HG02678 (cell line): ENCODE results near the gene LPCAT2.

Experiments used
- ATAC-seq: cut with Tn5 transposase; IDR thresholded peaks from one replicate; pipeline ENCODE4 v1.9.1; 2021; ENCODE audit warnings: mild to moderate bottlenecking, moderate library complexity; ENCODE audit not compliant: unreplicated experiment

The LPCAT2 gene

DNA sequence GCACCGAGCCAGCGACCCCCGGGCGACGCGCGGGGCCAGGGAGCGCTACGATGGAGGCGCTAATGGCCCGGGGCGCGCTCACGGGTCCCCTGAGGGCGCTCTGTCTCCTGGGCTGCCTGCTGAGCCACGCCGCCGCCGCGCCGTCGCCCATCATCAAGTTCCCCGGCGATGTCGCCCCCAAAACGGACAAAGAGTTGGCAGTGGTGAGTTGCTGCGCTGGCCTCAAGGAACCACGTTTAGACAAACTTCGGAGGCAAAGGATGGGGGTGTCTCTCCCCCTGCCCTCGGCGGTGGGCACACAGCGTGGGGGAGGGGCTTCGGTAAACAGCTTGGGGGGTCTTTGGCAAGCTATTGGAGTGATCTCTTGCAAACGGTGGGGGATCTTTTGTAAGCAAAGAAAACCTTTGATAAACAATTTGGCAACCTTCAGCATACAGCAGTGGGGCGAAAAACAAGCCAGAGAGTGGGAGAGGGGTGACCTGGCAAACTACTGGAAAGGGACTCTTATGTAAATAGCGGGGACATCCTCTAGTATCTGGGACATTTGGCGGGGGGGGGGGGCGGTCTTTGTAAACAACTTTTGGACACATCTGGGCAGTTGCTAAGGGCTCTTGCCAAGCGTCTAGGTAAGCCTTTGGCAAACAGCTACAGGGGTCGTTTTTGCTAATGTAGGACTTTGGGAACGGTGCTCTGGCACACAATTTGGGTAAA, 29.3 kb upstream of the LPCAT2 start:
- no peak for ATAC-seq

DNA sequence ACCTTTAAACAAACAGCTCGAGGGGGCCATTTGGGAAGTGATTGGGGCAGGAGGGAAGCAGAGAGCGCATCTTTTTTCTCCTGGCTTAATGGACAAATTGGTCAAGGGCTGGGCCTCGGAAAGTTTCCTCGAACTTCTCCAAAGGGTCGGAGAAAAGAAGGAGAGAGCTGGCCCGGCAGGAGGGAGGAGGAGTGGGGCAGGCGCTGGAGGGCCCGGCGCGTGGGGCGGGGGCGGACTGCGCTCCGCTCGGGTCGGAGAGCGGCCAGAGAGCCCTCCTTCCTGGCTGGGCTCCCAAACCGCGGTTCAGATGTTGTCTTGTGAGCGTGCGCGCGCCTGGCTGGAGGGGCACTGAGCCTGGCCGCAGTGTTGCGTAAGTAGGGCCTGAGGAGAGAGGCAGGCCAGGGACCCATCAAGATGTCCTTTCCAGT, 28.6 kb upstream of the LPCAT2 start:
- ATAC-seq, result no peak

DNA sequence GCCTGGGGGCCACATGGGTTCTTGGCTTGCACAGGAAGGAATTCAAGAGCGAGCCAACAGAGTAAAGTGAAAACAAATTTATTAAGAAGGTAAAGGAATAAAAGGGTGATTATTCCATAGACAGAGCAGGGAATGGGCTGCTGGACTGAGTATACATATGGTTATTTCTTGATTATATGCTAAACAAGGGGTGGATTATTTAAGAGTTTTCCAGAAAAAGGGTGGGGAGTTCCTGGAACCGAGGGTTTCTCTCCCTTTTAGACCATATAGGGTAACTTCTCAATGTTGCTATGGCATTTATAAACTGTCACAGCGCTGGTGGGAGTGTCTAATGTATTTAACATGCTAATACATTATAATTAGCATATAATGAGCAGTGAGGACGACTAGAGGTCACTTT, 27.8 kb upstream of the LPCAT2 start:
- no peak for ATAC-seq

DNA sequence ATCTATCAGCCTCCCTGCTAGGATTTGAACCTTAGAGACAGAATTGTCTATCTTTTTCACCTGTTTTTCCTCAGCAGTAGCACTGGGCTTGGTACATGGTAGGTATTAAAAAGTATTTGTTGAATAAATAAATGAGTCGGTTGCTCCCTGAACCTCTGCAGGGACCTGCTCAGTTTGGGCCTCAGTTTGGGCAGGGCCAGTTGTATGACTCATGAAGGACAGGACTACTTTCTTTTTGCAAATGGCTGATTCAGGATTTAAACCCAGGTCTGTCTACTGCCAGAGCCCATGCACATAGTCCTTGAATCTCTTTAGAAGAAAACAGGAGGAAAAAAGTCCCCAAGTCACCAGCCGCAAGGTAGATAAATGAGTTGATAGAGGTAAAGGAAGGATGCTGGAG, 26.8 kb upstream of the LPCAT2 start:
- no peak for ATAC-seq

DNA sequence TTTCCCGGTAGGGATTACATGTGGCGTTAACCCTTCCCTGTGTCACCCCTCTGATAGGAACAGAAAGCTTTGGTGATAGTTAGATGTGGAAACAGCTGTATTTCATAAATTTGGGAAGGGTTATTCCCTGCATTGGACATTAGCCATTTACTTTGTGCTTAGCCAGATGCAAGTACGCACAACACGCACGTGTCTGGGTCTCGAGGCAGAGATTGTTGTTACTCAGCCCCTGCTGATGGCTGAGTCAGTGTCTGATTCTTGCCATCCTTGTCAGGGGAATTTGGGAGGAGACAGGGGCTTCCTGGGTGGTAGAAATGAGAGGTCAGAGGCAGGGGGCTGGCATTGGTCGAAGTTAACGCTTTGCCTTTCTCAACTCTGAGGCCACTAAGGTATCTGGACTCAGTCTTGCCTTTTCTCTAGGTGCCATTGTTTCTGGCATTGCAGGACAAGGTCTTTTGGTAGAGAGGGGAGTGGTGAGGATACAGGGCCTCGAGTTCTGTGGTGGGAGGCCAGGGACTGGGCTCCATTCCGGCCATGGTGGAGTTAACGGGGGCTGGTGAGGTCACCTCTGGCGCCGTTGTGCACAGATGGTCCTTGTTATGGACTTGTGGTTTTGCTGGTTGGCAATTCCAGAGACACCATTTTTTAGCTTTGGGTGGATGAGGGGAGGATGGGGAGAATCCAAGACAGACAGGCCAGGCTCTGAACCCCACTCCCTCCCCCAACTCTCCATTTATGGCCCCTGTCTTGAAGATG, 21.6 kb upstream of the LPCAT2 start:
- no peak for ATAC-seq

DNA sequence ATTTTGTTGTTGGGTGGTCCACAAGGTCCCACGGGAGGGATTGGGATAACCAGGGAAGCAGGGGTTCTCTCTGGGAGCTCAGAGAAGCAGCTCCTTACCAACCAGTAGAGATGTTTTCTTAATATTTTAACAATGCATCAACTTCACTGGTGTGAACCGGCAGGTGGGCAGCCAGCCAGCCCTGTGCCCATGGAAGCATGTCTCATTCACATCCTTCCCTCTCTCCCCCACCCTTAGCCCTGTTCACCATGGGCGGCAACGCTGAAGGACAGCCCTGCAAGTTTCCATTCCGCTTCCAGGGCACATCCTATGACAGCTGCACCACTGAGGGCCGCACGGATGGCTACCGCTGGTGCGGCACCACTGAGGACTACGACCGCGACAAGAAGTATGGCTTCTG, 20.6 kb upstream of the LPCAT2 start:
- ATAC-seq, result no peak

DNA sequence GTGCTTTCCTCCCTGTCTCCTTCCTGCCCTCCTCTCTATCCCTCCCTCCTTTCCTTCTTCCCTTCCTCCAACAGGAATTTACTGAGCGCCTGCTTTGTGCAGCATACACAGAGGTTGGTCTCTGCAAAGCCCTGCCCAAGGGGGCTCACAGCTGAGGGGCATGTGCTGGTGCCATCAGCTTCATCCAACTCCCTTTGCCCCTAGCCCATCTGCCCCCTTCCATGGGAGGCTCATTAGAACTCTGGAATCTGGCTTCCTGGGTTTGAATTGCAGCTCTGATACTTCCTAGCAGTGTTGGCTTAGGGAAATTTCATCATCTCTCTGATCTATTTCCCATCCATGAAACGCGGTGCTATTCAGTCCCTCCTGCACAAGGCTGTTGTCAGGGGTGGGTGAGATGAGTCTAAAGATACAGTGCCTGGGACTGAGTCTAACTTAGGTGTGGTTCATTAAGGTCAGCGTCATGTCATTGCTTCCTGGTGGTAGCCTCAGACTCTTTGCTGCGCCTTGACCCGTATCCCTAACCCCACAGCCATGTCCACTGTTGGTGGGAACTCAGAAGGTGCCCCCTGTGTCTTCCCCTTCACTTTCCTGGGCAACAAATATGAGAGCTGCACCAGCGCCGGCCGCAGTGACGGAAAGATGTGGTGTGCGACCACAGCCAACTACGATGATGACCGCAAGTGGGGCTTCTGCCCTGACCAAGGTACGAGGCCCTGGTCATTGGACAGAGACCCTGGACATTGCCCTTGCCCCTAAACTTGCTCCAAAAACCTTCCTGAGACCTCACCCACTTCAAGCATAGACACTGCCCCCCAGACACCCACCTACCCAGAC, 19.5 kb upstream of the LPCAT2 start:
- no peak for ATAC-seq

DNA sequence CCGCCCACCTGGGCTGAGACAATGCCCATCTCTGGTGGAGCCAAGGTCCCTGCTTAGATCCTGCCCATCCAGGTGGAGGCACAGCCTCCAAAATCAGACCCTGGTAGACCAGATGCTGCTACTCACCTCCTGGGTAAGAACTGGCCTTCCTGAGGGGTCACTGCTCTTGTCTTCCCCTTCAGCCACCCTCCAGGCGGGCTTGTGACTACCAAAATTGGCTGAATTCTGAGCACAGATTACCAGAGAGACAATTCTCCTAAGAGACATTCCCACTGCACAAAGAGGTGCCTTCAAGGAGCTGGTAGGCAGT, 19.0 kb upstream of the LPCAT2 start:
- ATAC-seq, result no peak

DNA sequence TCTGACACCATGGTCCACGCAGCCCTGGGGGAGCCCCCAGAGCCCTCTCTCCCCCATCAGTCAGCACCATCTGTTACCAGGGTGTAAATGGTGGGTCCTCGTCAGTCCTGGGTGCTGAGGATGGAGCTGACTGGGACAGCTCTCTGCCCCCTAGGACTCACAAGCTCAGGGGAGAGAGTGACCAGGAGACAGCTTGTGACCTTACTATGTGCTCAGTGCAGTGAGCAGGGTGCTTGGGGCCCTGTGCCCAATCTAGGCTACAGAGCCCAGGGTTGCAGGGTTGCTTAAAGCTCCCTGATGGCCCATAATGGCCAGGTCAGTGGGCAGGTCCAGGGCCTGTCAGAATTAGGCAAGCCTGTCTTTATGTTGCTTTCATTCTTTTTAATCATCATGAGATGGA, 18.6 kb upstream of the LPCAT2 start:
- no peak for ATAC-seq

DNA sequence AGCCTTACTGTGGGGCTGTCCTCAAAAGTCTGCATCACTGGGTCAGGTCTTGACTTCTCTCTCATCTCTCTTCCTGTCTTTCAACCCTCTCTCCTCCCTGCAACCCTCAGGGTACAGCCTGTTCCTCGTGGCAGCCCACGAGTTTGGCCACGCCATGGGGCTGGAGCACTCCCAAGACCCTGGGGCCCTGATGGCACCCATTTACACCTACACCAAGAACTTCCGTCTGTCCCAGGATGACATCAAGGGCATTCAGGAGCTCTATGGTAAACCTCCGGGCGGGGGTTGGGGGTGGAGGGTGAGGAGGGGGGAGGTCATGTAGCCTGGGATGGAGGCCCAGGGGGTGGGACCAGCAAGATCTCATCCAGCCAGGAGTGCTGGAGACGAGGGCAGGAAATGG, 17.2 kb upstream of the LPCAT2 start:
- ATAC-seq, result no peak

DNA sequence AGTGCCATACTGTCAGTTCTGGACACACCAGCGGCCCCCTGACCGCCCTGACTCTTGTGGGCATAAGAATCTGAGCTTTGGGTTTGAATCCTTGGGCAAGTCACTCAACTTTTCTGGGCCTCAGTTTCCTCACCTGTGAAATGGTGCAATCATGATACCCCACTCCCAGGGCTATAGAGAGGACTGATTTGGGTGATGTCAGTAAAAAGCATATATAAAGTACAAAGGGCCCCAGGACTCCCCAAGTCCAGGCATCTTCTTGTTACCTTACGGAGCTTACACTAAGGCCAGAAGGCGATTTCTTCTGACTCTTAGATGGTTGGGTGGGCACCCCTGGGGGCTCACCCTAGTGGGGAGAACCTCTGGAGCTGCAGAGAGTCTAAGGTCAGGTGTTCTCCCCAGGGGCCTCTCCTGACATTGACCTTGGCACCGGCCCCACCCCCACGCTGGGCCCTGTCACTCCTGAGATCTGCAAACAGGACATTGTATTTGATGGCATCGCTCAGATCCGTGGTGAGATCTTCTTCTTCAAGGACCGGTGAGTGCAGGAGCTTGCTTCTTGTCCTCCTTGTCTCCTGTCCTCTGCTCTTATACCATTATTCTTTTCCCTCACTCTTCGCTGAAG, 16.0 kb upstream of the LPCAT2 start:
- no peak for ATAC-seq

DNA sequence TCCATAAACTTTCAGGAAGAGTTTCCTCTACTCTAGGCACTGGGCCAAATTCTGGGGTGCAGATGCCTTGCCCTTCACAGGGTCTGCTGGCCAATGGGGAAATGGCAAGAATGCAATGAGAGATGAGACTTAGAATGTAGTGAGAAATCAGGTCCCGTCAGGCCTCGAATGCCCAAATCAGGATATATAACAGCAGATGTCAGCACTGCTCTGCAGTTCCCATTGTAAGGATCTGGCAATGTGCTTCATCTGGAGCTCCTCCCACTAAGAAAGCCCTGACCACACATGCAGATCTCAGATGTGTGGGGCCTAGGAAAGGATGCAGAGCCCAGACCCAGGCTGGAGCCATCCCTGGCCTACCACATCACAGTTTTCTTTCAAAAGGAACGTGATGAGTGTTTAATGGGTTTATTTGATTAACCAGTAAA, 13.9 kb upstream of the LPCAT2 start:
- no peak for ATAC-seq

DNA sequence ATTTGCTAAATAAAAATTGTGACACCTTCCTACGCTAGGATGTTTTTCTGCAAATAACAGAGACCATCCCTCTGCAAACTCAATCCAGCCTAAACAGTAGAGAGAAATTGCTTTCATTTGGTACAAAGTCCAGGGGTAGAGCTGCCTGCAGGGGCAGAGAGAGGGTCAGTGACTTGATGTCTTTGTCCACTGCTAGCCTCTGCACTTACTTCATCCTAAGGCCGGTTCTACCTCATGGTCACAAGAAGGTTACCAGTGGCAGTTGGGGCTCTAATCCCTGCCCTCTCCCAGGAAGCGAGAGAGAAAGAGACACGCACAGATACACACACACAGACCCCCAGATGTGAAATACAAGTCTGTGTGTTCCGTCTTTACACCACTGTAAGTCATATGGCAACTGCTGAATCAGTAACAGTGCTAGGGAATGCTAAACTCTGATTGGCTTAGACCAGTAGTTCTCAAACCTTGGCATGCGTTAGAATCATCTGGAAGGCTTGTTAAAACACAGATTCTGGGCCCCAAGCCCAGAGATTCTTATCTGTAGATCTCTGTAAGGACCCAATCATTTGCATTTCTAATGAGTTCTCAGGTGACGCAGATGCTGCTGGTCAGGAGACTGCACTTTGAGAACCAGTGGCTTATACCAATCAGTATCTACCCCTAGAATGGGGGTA, 13.1 kb upstream of the LPCAT2 start:
- ATAC-seq, result no peak

DNA sequence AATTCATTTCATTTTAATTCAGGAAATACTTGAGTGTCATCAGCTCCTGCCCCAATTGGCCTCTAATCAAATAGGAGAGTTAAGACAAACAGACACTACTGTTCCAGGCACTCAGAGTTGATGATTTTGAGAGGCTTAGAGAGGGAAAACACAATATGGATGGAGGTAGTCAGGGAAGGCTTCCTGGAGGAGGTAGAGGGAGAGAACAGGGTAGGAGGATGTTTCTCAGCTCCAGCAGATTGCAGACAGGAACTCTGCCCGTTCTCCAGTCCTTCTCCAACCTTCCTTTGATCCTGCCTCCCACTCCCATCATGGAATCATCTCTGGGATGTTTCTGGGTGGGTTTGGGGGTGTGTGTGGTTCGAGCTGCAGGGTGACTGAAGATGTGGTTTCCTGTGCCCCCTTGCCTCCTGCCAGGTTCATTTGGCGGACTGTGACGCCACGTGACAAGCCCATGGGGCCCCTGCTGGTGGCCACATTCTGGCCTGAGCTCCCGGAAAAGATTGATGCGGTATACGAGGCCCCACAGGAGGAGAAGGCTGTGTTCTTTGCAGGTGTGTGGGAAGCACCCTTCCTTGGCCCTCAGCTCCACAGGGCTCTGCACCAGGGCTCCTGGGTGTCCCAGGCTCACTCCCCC, 12.2 kb upstream of the LPCAT2 start:
- no peak for ATAC-seq

DNA sequence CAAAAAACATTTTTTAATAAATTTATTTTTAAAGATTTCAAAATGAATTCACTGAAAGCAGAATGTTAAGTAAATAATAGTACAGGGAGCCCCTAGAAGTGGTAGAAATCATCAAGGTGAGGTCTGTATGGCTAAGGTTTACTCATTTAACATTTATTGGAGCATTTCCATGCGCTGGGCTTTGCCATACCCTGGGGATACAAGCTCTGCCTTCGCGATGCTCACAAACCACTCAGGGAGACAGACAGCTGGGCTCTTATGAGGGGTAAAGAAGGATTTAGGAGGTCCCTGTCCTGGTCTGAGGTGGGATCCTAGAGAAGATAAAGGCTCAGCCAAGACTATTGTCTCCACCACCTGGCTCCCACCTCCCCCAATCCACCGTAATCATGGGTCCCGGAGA, 11.3 kb upstream of the LPCAT2 start:
- ATAC-seq, result no peak

DNA sequence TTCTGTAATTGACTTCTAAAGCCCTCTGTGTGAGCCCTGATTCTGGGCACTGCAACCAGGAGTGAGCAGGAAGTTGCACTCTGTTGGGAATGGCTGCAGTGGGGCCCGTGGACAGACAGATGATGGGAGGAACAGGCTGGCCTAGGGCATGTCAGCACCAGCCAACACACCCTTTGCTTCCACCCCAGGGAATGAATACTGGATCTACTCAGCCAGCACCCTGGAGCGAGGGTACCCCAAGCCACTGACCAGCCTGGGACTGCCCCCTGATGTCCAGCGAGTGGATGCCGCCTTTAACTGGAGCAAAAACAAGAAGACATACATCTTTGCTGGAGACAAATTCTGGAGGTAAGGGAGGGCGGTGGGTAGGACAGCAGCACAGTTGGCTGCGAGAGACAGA, 10.8 kb upstream of the LPCAT2 start:
- no peak for ATAC-seq

DNA sequence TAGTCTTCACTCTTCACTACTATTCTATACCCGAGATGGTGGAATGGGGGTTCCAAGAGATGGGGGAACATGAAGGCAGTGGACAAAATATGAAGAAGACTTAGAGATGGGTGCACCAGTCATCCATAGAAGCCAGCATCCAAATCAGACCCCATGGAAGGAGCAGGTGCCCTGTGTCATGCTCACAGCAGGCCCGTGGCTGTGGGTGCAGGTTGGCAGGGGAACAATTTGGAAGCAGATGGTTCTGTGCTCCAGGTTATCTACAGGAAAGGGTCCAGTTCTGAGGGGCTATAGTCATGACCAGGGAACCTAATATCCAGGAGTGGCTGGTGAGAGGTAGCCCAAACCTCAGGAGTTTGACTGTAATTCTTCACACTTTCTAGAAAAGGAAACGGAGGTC, 9.6 kb upstream of the LPCAT2 start:
- ATAC-seq, result no peak

DNA sequence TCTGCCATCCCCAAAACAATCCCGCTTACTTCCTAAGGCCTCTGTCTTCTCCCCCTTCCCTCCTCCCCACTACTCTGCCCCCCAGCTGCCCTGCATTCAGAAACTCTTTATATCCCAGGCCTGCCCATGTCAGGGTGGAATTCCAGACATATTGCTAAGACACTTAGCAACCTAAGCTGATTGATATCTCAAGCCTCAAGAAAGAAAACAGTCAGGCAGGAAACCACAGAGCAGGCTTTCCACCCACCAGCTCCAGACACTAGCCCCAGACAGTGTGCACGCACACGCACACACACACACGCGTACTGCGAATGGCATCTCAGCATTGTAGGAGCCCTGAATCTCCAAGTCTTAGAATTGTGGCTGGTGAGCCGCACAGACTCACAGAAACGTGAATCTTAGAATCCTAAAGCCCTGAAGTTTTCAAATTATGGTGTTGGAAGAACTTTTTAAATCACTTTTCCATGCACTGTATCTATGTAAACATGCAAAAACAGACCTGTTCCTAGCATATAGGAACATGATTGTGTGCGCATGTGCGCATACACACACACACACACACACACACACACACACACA, 8.8 kb upstream of the LPCAT2 start:
- no peak for ATAC-seq

DNA sequence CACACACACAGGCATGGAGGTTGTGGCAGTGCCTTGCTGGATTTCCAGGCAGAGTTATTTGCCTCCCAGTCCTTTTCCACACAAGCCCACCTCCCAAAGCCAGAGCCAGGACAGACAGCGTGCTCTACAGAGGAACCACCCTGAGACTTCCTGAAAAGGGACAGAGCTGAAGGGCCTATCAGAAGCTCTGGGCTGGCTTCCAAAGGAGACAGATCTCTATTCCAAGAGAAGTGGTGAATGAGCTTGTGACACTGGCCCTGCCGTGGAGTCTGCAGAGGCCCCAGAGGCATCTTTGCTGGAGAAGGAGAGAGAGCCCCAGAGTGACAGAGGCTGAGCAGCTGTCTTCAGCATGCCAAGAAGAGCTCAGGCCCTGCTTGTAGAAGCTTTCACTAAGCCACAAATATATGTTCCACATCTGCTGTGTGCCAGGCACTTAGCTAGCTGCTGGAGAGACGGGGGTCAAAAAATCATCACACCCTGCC, 8.3 kb upstream of the LPCAT2 start:
- ATAC-seq, result no peak
